ENCODE measurements around the gene SLC25A11. TPM values are rescaled to one million over a fixed set of nuclear protein-coding genes. Genes with fewer than 3 reads are reported as not detected.
A peak's percentile ranks its signal among the peaks of the same experiment; 100 is the strongest.

SLC25A11 gene
- total and polyA plus RNA-seq, 2 donors (not counting 1 experiment from before 2014, with no cell fraction given) = 32.3 to 44.4 TPM

DNA sequence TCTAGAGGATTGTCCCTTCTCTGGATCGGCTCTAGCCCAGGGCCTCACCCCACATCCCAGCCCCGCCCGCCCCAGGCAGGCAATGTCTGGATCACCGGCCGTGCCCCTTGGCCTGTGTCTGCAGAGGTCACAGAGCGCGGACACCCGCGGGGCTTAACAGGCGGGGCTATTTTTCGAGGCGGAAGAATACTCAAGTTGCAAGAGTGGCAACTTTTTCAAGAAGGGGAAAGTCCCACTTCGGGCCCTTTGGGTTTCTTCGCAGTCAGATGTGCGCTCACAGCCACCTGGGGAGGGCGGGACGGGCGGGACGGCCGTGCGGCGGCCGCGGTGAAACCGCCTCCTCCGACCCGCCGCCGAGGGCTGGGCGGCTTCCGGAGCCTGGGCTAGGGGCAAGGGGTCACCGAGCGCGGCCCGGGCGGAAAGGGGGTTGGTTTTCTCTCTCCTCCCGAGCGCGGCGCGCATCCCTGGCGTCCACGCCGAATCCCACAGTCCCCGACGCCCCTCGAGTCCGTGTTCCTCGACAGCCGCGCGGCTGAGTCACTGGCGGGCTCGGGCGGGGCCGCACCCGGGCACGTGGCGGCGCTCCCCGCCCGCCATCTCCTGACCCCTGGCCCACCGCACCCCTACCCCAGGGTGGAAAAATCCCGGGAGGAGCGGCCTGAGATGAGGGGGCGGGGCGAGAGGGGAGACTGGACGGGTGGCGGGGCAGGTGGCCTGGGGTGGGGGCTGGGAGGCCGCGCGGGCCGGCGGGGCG, 9.7 kb upstream of the SLC25A11 start:
- H3K27ac Mint-ChIP-seq = peak overlapping the region; percentile 99
- Histone ChIP-seq H2AFZ (ENCODE audit: insufficient read depth, low read depth, low read length, poor library complexity, severe bottlenecking) (peak overlapping the region; percentile 97), H3K27ac (ENCODE audit: low read length in 2 of 2) (peak overlapping the region; percentile 73 to 93), H3K4me1 (ENCODE audit: control insufficient read depth in 2 of 2, insufficient read depth in 2 of 2, low read length in 2 of 2) (peaks cover 31 to 39% of the 10 kb centered on the region in 2 donors), H3K4me2 (replicated peaks; ENCODE audit: low read depth, low read length, poor library complexity, severe bottlenecking) (peak overlapping the region; percentile 98), H3K4me3 (ENCODE audit: control extremely low read depth in 1 of 5, extremely low read depth in 1 of 5, insufficient read depth in 1 of 5, low read depth in 2 of 5, low read length in 4 of 5) (peak overlapping the region; percentile 59 to 99 (median 96)), H3K36me3 (replicated peaks in 1 of 2; ENCODE audit: control extremely low read depth in 1 of 2, control insufficient read depth in 1 of 2, extremely low read depth in 1 of 2, insufficient read depth in 2 of 2, low read length in 1 of 2) (peaks cover 0 to 24% of the 10 kb centered on the region in 2 experiments), H4K20me1 (ENCODE audit: control insufficient read depth, insufficient read depth, low read length, poor library complexity, severe bottlenecking) (peaks cover 37% of the 10 kb centered on the region), H3K27me3 (replicated peaks in 1 of 4; ENCODE audit: control extremely low read depth in 1 of 4, control insufficient read depth in 3 of 4, insufficient read depth in 4 of 4, low read length in 3 of 4) (no peaks in the 10 kb centered on the region), H3K79me2 (ENCODE audit: control insufficient read depth, insufficient read depth, low read length) (peaks cover 44% of the 10 kb centered on the region), H3K9me3 (ENCODE audit: control extremely low read depth in 1 of 3, control insufficient read depth in 2 of 3, insufficient read depth in 1 of 3, low read length in 2 of 3) (no peaks in the 10 kb centered on the region), H3K9ac (ENCODE audit: low read length) (peak overlapping the region; percentile 97)
- POLR2A ChIA-PET = interaction anchor here (1.0 to 4.9 kb wide), 5 partner anchors 10 to 129 kb away, joined by 3 to 81 read pairs (median 16); partner anchors contain the start of genes INCA1, KIF1C, RNF167 and SLC25A11
- TF ChIP-seq, protein P1, sequence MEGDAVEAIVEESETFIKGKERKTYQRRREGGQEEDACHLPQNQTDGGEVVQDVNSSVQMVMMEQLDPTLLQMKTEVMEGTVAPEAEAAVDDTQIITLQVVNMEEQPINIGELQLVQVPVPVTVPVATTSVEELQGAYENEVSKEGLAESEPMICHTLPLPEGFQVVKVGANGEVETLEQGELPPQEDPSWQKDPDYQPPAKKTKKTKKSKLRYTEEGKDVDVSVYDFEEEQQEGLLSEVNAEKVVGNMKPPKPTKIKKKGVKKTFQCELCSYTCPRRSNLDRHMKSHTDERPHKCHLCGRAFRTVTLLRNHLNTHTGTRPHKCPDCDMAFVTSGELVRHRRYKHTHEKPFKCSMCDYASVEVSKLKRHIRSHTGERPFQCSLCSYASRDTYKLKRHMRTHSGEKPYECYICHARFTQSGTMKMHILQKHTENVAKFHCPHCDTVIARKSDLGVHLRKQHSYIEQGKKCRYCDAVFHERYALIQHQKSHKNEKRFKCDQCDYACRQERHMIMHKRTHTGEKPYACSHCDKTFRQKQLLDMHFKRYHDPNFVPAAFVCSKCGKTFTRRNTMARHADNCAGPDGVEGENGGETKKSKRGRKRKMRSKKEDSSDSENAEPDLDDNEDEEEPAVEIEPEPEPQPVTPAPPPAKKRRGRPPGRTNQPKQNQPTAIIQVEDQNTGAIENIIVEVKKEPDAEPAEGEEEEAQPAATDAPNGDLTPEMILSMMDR (IDR thresholded peaks at IDR 0.05) = no peak
- TF ChIP-seq EZH2 (IDR thresholded peaks at IDR 0.05; ENCODE audit: borderline replicate concordance, insufficient read depth, low read depth, low read length, poor library complexity, severe bottlenecking) = no peak
- under 1% methylated on average over 46 of the region's 75 CpGs for WGBS (ENCODE audit: insufficient coverage)
- ATAC-seq (ENCODE audit: low read depth) (peak; percentile 38), DNase-seq (peak; percentile 95)
- CTCF ChIA-PET = interaction anchor here (1.1 to 3.0 kb wide), 3 partner anchors 10 to 39 kb away, joined by 3 to 16 read pairs (median 8); partner anchors contain the start of genes RNF167, SLC25A11 and SPAG7
- intact Hi-C loops (cut with micrococcal nuclease) = loop anchor here (1.0 to 10.0 kb wide), 8 partner anchors 18 to 987 kb away; partner anchors contain the start of genes ATP2A3, CAMTA2, MED11 and SPAG7
- peaks cover 40% of the 10 kb centered on the region for H3K4me1 Mint-ChIP-seq
- no peaks in the 10 kb centered on the region for H3K27me3 Mint-ChIP-seq
- peak overlapping the region; percentile 98 for H3K4me3 Mint-ChIP-seq
- no peaks in the 10 kb centered on the region for H3K9me3 Mint-ChIP-seq (ENCODE audit: insufficient read depth)

Measured in B cell (primary cell).